RWPE1 (cell line): ENCODE measurements around the gene SYVN1.
A peak's percentile ranks its signal among the peaks of the same experiment; 100 is the strongest.
"Not testable (repeated sequence)": the region's sequence is repeated elsewhere in the genome, so short reads cannot be mapped to it uniquely, and the experiment has no call there.

Experiments used
- CTCF ChIA-PET: fragments of 350-600 bp; sonication (Branson Sonifier 250); formaldehyde crosslinking; extraction: SDS; loops from one replicate; lab custom pipeline; 2021; lab: Yijun Ruan, JAX
- POLR2A ChIA-PET: fragments of 400-600 bp; formaldehyde crosslinking; extraction: SDS; loops from one replicate; lab custom pipeline; 2020; ENCODE audit warnings: antibody characterized with exemption; ENCODE audit not compliant: low non-redundant PET; lab: Yijun Ruan, JAX
- DNase-seq: peaks from one replicate; pipeline ENCODE4 v3.0.0; 2012; ENCODE audit warnings: low spot score
- H3K27ac ChIP-seq: fragments of 450-650 bp; 2 replicates; pipeline ENCODE4 v1.5.1; 2017
- CTCF ChIP-seq: fragments of 450-650 bp; conservative IDR thresholded peaks from 2 replicates; pipeline ENCODE4 v1.5.1; 2017; ENCODE audit warnings: low read depth, mild to moderate bottlenecking

Gene SYVN1

GRCh38 chr11:65134240-65134951, at the start of gene SYVN1:
Gene SYVN1, minus strand, starts transcription at chr11:65134519. Its CDS starts 918 bp downstream, at chr11:65133601.
- DNase-seq, result peak; percentile 93
- POLR2A ChIA-PET, result interaction anchor here (0.6 to 2.2 kb wide), 7 partner anchors 12 to 216 kb away, joined by 3 to 9 read pairs (median 3); partner anchors contain the start of genes FAU and MRPL49
- peak within 1 kb of the TSS; percentile 96 for H3K27ac ChIP-seq
- TF ChIP-seq CTCF, result no peak
- CTCF ChIA-PET, result interaction anchor here (0.7 to 1.7 kb wide), 3 partner anchors 10 to 46 kb away, joined by 3 to 5 read pairs (median 3); no protein-coding TSS in a partner anchor

GRCh38 chr11:65183201-65183891, 49.0 kb upstream of the SYVN1 start:
- DNase-seq, result peak; percentile 81
- TF ChIP-seq CTCF, result no peak
- ChIA-PET POLR2A (interaction anchor here (1.6 to 2.7 kb wide), 2 partner anchors 48 to 87 kb away, joined by 3 to 11 read pairs; partner anchors contain the start of gene VPS51), CTCF (interaction anchor here (0.8 to 1.3 kb wide), 2 partner anchors 25 to 42 kb away, joined by 3 to 6 read pairs; no protein-coding TSS in a partner anchor)
- peak overlapping the region; percentile 94 for H3K27ac ChIP-seq

GRCh38 chr11:65182258-65183170, 48.2 kb upstream of the SYVN1 start:
- H3K27ac ChIP-seq, result peak overlapping the region; percentile 94
- TF ChIP-seq CTCF, result no peak
- ChIA-PET POLR2A (interaction anchor here (0.6 to 2.7 kb wide), 5 partner anchors 47 to 999 kb away, joined by 3 to 11 read pairs (median 6); partner anchors contain the start of genes FAU, MRPL49 and VPS51), CTCF (interaction anchor here (0.5 to 1.5 kb wide), 7 partner anchors 9 to 186 kb away, joined by 3 to 6 read pairs (median 3); partner anchors contain the start of genes ARL2 and BATF2)
- peak; percentile 48 for DNase-seq

GRCh38 chr11:65181569-65182257, 47.4 kb upstream of the SYVN1 start, which contains the start of gene CAPN1:
Gene CAPN1, plus strand, starts transcription at chr11:65181928. Its CDS starts 774 bp downstream, at chr11:65182702.
- ChIA-PET CTCF (interaction anchor here (0.5 to 1.6 kb wide), 9 partner anchors 8 to 304 kb away, joined by 3 to 6 read pairs (median 3); partner anchors contain the start of genes ARL2 and BATF2), POLR2A (interaction anchor here (0.6 to 2.7 kb wide), 6 partner anchors 46 to 85 kb away, joined by 3 to 11 read pairs (median 4); partner anchors contain the start of genes FAU, MRPL49 and VPS51)
- DNase-seq, result peak; percentile 94
- peak within 1 kb of the TSS; percentile 94 for H3K27ac ChIP-seq
- no peak for TF ChIP-seq CTCF

GRCh38 chr11:65180877-65181568, 46.7 kb upstream of the SYVN1 start:
- CTCF ChIA-PET, result interaction anchor here (0.7 to 1.6 kb wide), 9 partner anchors 9 to 303 kb away, joined by 3 to 5 read pairs (median 3); partner anchors contain the start of genes ARL2 and SYVN1
- H3K27ac ChIP-seq, result peak overlapping the region; percentile 94
- TF ChIP-seq CTCF, result peak; percentile 75

GRCh38 chr11:65174571-65175010, 40.3 kb upstream of the SYVN1 start:
- CTCF ChIA-PET, DNase-seq, H3K27ac ChIP-seq: not testable (repeated sequence)
- POLR2A ChIA-PET, result interaction anchor here (1.2 kb wide), 1 partner anchor 40 kb away, joined by 3 read pairs; the partner anchor contains the start of gene SYVN1

More at GRCh38 chr11:65180877-65181568, 46.7 kb upstream of the SYVN1 start:
- POLR2A ChIA-PET, result interaction anchor here (0.9 to 2.7 kb wide), 5 partner anchors 46 to 62 kb away, joined by 3 to 11 read pairs (median 5); partner anchors contain the start of genes FAU and MRPL49
- peak; percentile 65 for DNase-seq
